GM18517 (cell line): Measurements from ENCODE around the gene PLA2G4F.
"Not testable (repeated sequence)": the region's sequence is repeated elsewhere in the genome, so short reads cannot be mapped to it uniquely, and the experiment has no call there.

ENCODE experiments used
- ATAC-seq: cut with Tn5 transposase; IDR thresholded peaks from one replicate; pipeline ENCODE4 v1.9.1; 2021; ENCODE audit warnings: mild to moderate bottlenecking, moderate library complexity; ENCODE audit not compliant: unreplicated experiment

The PLA2G4F gene

GRCh38 chr15:42100021-42100800, 56.2 kb downstream of the PLA2G4F start:
- ATAC-seq: no peak

GRCh38 chr15:42097018-42097417, 59.4 kb downstream of the PLA2G4F start:
- ATAC-seq: no peak

GRCh38 chr15:42094512-42094963, 61.9 kb downstream of the PLA2G4F start, which contains the start of gene PLA2G4D:
TSS of gene PLA2G4D (minus strand) at chr15:42094562. CDS start at chr15:42094459, 103 bp downstream.
- ATAC-seq: no peak

GRCh38 chr15:42093966-42094365, 62.5 kb downstream of the PLA2G4F start:
- ATAC-seq: no peak

GRCh38 chr15:42092398-42093318, 63.8 kb downstream of the PLA2G4F start:
- no peak for ATAC-seq

- not testable (repeated sequence) for ATAC-seq
These were observed 64.6 kb downstream of the PLA2G4F start for GRCh38 chr15:42091753-42092397.

GRCh38 chr15:42090781-42091180, 65.7 kb downstream of the PLA2G4F start:
- ATAC-seq: no peak

- no peak for ATAC-seq
These were observed 66.1 kb downstream of the PLA2G4F start for GRCh38 chr15:42090370-42090769.

GRCh38 chr15:42089942-42090341, 66.5 kb downstream of the PLA2G4F start:
- no peak for ATAC-seq
